ENCODE data around the gene IFNA10.

DNA sequence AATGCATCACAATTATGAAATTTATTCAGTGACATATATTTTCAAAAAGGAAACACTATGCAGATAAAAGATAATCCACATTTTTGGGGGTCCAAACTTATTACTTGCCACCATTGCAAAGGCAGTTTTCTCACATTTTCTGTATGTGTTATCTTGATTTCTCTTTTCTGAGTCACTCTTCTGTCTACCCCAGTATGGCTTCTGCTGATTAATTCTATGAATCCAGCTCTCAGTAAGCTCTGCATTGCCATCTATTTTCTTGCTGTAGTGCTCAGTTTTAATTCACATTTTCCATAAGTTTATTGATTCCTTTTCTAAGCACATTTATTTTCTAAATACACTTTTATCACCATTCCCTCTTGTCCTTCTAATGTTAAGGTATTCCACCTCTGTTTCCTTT lies 1.7 kb downstream of the IFNA10 start:
- TF ChIP-seq ZNF8 (CRISPR knock-in tag; IDR thresholded peaks at IDR 0.05) (no peak), OSR1 (CRISPR knock-in tag; IDR thresholded peaks at IDR 0.05) (no peak), RARB (CRISPR knock-in tag; IDR thresholded peaks at IDR 0.05) (no peak), GLIS3 (CRISPR knock-in tag; IDR thresholded peaks at IDR 0.05) (no peak), TCF4 (CRISPR knock-in tag; IDR thresholded peaks at IDR 0.05; ENCODE audit: borderline replicate concordance) (no peak), SNAI2 (CRISPR knock-in tag; IDR thresholded peaks at IDR 0.05) (no peak), ISL1 (CRISPR knock-in tag; IDR thresholded peaks at IDR 0.05) (no peak), TSHZ2 (CRISPR knock-in tag; IDR thresholded peaks at IDR 0.05) (no peak)

Data from SK-N-SH treated with all-trans-retinoic acid at 6 μM for 48 hours (cell line).